Naive thymus-derived CD8-positive, alpha-beta T cell (primary cell): ENCODE results near the gene SPATC1L. TPM values are rescaled to one million over a fixed set of nuclear protein-coding genes. Genes with fewer than 3 reads are reported as not detected.

ENCODE experiments used
- ATAC-seq, 2 donors: fragments of 150-1000 bp; cut with Tn5 transposase in 1 of 2; sonication (Bioruptor Pico), chemical (Tn5 transposase) in 1 of 2; 1 replicate in 1 of 2; 2 replicates in 1 of 2; pipeline ENCODE4 v1.10.0; 2021; ENCODE audit warnings: mild to moderate bottlenecking in 2 of 2, moderate library complexity in 2 of 2
- POLR2A ChIA-PET: fragments of 350-600 bp; sonication (Branson Sonifier 250); formaldehyde crosslinking; loops from one replicate; lab custom pipeline; 2021; ENCODE audit warnings: antibody characterized with exemption; lab: Charles Lee
- DNase-seq, 10 donors: peaks; one replicate each; pipeline versions ENCODE4 v3.0.0 to v3.0.0-alpha.2; 2020 to 2022
- H3K27ac Mint-ChIP-seq, 10 donors: one replicate each; pipeline ENCODE4 v1.8.0; 2020 to 2022; ENCODE audit warnings: mild to moderate bottlenecking in 10 of 10, mixed read lengths in 10 of 10, moderate library complexity in 4 of 10, inconsistent platforms in 1 of 10
- H3K27me3 Mint-ChIP-seq, 5 donors: one replicate each; pipeline ENCODE4 v1.8.0; 2021 to 2022; ENCODE audit warnings: mixed read lengths in 5 of 5
- H3K36me3 Mint-ChIP-seq, 3 donors: one replicate each; pipeline ENCODE4 v1.8.0; 2020 to 2022; ENCODE audit warnings: mixed read lengths in 3 of 3, mild to moderate bottlenecking in 2 of 3, inconsistent platforms in 1 of 3
- H3K4me1 Mint-ChIP-seq, 4 donors: one replicate each; pipeline ENCODE4 v1.8.0; 2021 to 2022; ENCODE audit warnings: mixed read lengths in 4 of 4
- H3K4me3 Mint-ChIP-seq, 10 donors: one replicate each; pipeline ENCODE4 v1.8.0; 2020 to 2022; ENCODE audit warnings: mild to moderate bottlenecking in 10 of 10, mixed read lengths in 10 of 10, moderate library complexity in 6 of 10, inconsistent platforms in 1 of 10
- H3K9me3 Mint-ChIP-seq, 9 donors: one replicate each; pipeline ENCODE4 v1.8.0; 2020 to 2022; ENCODE audit warnings: mixed read lengths in 9 of 9, mild to moderate bottlenecking in 3 of 9, inconsistent platforms in 1 of 9, moderate library complexity in 1 of 9
- polyA plus RNA-seq, 3 donors: library from polyadenylated mRNA; unstranded; fragments of 300-500 nt; fragmentation: Illumina TruSeq; gene quantifications; one replicate each; pipeline ENCODE4 v1.2.3, GENCODE V29; 2021
- total RNA-seq, 8 experiments: library from RNA in 2 of 8; stranded (reverse) in 2 of 8; gene quantifications; one replicate each; pipeline ENCODE4 v1.2.3 and lab custom pipeline; 2021 to 2026

The SPATC1L gene
- total and polyA plus RNA-seq, 5 experiments from 2014 or later: 11.2 to 20.5 (median 13.0) TPM

DNA sequence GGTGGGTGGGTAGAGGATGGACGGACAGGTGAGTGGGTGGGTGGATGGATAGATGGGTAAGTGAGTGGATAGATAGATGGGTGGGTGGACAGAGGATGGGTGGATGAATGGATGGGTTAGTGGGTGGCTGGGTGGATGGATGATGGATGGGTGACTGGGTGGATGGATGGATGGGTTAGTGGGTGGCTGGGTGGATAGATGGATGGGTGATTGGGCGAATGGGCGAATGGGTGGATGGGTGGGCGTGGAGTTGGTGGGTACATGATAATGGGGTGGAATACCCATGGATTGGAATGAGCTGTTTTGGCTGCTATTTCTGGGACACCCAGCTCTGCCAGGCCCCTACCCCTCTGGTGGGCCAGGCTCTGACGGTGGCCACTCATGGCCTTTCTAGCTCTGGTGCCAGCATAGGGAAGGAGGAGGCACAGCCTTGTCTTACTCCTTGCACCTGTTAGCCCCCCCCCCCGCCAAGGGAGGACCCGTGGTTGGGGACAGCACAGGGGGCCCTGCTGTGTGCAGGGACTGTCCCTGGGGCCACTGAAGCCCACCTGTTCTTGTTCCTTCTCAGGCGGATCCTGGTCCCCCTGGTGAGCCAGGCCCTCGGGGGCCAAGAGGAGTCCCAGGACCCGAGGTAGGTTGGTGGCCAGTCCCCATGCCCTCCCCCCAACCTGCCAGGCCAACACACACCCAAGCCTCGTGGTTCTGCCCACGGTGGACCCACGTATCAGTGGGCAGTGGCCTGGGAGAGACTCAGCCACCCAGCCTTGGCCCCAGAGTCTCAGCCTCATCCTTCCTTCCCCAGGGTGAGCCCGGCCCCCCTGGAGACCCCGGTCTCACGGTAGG, 60.0 kb downstream of the SPATC1L start:
- peak overlapping the region in 1 of 10 donors; percentile 5 for H3K27ac Mint-ChIP-seq
- H3K4me3 Mint-ChIP-seq: no peak overlapping the region
- no peaks in the 10 kb centered on the region for H3K9me3 Mint-ChIP-seq
- no peaks in the 10 kb centered on the region for H3K27me3 Mint-ChIP-seq
- peaks cover 0 to 2% (median under 1%) of the 10 kb centered on the region in 4 donors for H3K4me1 Mint-ChIP-seq
- POLR2A ChIA-PET: no interaction called here
- DNase-seq: peak in 1 of 10 donors; percentile 7
- H3K36me3 Mint-ChIP-seq: peaks cover 0 to 8% (median 2%) of the 10 kb centered on the region in 3 donors
- no peak for ATAC-seq

DNA sequence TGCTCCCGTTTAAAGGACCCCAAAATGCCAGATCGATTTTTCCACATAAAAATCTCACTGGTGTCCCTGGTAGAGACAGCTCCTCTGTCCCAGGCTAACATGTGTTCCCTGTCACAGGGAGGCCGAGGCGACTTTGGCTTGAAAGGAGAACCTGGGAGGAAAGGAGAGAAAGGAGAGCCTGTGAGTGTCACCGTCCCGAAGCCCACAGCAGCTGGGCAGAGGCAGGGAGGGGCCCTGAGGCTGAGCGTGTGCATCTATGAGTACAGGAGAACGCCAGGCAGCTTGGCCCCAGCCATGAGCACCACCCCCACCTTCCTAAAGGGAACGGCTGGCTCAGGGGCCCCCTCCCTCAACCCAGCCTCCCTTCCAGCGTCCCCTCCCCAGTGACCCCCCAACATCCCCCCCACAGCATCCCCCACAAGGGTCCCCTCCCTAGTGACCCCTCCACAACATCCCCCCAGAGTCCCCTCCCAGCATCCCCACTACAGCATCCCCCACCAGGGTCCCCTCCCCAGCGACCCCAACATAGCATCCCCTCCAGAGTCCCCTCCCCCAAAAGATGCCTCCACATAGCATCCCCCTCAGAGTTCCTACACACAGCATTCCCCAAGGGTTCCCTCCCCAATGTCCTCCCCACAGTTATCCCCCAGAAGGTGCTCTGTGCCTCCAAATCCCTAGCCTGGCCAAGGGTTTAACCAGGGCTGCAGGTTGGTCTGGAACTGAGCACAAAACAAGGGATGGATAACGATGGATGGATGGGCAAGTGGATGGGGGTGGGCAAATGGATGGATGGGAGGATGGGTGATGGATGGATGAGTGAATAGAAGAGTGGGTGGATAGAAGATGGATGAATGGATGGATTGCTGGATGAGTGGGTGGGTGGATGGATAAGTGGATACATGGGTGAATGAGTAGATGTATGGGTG, 61.2 kb downstream of the SPATC1L start:
- Mint-ChIP-seq H3K9me3 (no peaks in the 10 kb centered on the region), H3K4me3 (no peak overlapping the region), H3K36me3 (peaks cover 0 to 8% (median 2%) of the 10 kb centered on the region in 3 donors), H3K4me1 (peaks cover 0 to 2% (median under 1%) of the 10 kb centered on the region in 4 donors), H3K27ac (peak overlapping the region in 1 of 10 donors; percentile 5), H3K27me3 (no peaks in the 10 kb centered on the region)
- DNase-seq (peak in 1 of 10 donors; percentile 2), ATAC-seq (no peak)
- POLR2A ChIA-PET: no interaction called here

DNA sequence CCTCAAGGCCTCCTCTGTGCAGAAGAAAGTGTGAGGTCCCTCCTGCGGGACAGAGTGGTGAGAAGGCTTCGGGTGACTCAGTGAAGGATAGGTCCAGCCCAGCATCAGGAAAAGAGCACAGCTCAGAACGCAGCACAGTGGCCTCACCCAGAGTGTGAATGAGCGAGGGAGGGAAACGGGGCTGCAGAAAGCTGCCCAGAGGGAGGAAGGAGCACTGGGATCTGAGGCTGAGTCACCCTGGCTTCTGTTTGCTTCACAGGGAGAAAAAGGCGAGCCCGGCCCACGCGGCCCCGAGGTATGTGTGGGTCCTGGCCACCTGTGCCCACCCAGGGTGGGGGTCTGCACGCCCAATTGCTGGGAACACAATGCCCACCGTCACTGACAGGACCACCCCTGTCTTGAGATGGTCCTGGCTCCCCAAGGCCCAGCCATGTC, 62.0 kb downstream of the SPATC1L start:
- H3K4me3 Mint-ChIP-seq: no peak overlapping the region
- peak overlapping the region in 1 of 10 donors; percentile 76 for H3K27ac Mint-ChIP-seq
- peaks cover 0 to 2% (median 0%) of the 10 kb centered on the region in 4 donors for H3K4me1 Mint-ChIP-seq
- no peaks in the 10 kb centered on the region for H3K27me3 Mint-ChIP-seq
- DNase-seq (peak in 2 of 10 donors; percentile 0 to 42), ATAC-seq (no peak)
- POLR2A ChIA-PET: no interaction called here
- no peaks in the 10 kb centered on the region for H3K9me3 Mint-ChIP-seq
- H3K36me3 Mint-ChIP-seq: peaks cover 0 to 8% (median 2%) of the 10 kb centered on the region in 3 donors

DNA sequence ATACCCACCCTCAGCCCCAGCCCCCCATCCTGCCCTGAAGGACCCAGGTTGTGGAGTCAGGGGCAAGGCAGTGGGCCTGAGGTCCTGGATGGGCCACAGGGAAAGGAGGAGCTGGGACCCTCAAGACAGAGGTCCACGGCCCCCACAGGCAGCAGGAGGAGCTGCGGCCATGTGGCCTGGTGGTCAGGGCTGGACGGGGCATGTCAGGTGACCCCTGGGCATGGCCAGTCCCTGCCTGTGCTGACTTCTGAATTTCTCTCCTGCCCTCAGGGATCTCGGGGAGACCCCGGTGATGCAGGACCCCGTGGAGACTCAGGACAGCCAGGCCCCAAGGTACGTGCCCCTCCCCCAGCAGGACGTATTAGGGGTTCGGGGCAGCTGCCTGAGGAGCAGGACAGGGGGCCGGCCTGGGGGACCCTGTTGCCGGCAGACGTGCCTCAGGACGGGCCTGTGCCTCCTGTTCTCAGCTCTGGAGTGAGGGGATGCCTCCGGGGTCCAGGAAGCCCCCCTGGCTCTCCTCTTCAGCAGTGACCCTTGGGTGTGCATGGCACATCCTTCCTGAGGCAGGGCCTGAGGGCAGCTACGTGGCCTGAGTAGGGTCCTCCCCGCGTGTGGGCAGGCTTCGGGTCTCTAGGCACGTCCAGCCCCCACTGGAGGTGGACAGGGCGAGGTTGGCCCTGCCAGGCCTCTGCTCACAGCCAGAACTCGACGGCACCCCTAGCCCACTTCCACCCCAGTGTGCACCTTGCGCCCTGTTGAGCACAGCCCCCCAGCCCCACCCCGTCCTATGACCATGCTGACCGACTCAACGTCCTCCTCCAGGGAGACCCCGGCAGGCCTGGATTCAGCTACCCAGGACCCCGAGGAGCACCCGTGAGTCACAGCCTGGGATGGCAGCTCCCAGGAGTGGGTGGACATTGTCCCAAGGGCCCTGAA, 62.7 kb downstream of the SPATC1L start:
- peak overlapping the region in 1 of 10 donors; percentile 76 for H3K27ac Mint-ChIP-seq
- ATAC-seq (no peak), DNase-seq (peak in 3 of 10 donors; percentile 4 to 59 (median 15))
- H3K27me3 Mint-ChIP-seq: no peaks in the 10 kb centered on the region
- no peak overlapping the region for H3K4me3 Mint-ChIP-seq
- POLR2A ChIA-PET: no interaction called here
- no peaks in the 10 kb centered on the region for H3K9me3 Mint-ChIP-seq
- H3K36me3 Mint-ChIP-seq: peaks cover 0 to 11% (median 2%) of the 10 kb centered on the region in 3 donors
- H3K4me1 Mint-ChIP-seq: peaks cover 0 to 2% (median 0%) of the 10 kb centered on the region in 4 donors

DNA sequence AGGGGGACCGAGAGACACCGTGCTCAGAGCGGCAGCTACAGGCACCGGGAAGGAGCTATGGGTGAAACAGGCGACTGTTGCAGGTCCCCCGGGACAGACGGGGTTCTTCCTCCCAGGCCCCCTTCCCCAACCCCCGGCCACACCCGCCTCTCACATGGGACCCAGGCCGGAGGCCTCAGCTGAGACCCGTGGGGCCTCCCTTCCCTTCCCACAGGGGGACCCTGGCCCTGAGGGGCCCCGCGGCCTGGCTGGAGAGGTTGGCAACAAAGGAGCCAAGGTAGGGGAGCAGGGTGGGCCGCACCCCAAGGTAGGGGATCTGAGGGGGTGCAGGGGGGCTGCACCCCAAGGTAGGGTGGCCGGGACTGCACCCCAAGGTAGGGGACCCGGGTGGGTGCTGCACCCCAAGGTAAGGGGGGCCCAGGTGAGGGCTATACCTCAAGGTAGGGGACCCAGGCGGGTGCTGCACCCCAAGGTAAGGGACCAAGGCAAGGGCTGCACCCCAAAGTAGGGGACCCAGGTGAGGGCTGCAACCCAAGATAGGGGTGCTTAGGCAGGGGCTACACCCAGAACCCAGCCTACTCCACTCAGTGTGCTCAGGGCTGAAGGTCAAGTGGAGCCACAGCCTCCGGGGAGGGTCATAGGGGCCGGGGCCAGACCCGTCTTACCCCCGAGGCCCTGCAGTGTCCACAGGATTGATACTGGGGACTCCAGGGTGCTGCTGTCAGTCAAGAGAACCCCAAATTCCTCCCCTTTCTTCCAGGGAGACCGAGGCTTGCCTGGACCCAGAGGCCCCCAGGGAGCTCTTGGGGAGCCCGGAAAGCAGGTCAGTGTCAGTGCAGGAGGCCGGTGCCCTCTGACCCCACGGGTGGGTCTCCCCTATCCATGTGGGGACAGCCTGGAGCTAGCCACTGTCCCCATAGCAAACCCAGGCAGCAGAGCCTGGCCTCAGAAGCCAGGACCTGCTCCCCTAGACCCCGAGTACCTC, 63.7 kb downstream of the SPATC1L start:
- peak in 3 of 10 donors; percentile 3 to 58 (median 14) for DNase-seq
- POLR2A ChIA-PET: no interaction called here
- Mint-ChIP-seq H3K4me1 (peaks cover 0 to 2% (median 0%) of the 10 kb centered on the region in 4 donors), H3K36me3 (peaks cover 0 to 12% (median 2%) of the 10 kb centered on the region in 3 donors), H3K4me3 (no peak overlapping the region), H3K27me3 (no peaks in the 10 kb centered on the region), H3K9me3 (no peaks in the 10 kb centered on the region), H3K27ac (no peak overlapping the region)
- no peak for ATAC-seq

DNA sequence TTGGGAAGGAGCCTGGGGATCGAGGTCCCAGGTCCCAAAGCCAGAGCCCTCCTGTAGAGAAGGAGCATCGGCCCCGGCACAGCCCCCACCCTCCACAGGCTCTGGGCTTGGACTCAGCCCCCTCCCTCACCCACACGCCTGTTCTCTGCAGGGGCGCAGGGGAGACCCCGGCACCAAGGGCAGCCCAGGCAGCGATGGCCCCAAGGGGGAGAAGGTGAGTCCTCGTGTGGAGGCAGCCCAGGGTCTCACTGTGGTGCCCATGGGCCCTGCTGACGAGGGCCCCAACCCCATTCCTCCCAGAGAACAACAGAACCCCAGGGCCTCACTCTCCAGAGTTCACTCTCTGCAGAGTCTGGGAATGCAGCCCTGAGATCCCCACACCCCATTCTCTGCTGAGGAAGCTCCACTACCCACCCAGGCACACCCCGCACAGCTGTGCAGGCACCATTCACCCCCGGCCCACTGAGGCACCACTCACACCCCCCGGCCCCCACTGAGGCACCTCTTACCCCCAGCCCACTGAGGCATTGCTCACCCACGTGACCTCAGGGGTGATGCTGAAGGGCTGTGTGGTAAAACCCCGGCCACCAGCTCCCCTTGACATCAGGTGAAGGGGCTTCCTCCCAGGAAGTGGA, 64.5 kb downstream of the SPATC1L start:
- Mint-ChIP-seq H3K4me3 (no peak overlapping the region), H3K36me3 (peaks cover 0 to 15% (median 3%) of the 10 kb centered on the region in 3 donors), H3K4me1 (peaks cover 0 to 2% (median 0%) of the 10 kb centered on the region in 4 donors), H3K27me3 (no peaks in the 10 kb centered on the region), H3K27ac (no peak overlapping the region), H3K9me3 (peaks cover 0 to 3% (median 0%) of the 10 kb centered on the region in 9 donors)
- ATAC-seq (no peak), DNase-seq (peak in 3 of 10 donors; percentile 3 to 56 (median 3))
- POLR2A ChIA-PET: no interaction called here

DNA sequence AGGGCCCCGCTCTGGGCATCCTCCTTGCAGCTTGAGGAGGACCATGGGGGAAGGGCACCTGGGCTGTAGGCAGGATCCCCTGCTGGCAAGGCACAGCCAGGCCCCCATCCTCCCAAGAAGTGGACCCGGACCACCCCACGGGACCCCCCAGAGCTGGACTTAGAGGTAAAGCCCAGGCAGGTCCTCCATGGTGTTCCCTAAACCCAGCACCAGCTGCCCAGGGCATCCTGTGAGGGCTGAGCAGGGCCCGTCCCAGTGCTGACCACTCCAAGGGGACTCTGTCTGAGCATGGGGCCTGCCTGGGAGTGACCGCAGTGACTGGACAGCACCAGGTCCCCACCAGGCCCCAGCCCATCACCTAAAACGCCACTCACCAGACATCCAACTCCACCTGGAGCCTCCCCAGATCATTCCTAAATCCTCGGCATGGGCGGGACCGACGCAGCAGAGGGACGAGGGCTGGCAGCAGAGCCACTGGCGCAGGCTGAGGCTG, 65.1 kb downstream of the SPATC1L start:
- H3K27me3 Mint-ChIP-seq: no peaks in the 10 kb centered on the region

DNA sequence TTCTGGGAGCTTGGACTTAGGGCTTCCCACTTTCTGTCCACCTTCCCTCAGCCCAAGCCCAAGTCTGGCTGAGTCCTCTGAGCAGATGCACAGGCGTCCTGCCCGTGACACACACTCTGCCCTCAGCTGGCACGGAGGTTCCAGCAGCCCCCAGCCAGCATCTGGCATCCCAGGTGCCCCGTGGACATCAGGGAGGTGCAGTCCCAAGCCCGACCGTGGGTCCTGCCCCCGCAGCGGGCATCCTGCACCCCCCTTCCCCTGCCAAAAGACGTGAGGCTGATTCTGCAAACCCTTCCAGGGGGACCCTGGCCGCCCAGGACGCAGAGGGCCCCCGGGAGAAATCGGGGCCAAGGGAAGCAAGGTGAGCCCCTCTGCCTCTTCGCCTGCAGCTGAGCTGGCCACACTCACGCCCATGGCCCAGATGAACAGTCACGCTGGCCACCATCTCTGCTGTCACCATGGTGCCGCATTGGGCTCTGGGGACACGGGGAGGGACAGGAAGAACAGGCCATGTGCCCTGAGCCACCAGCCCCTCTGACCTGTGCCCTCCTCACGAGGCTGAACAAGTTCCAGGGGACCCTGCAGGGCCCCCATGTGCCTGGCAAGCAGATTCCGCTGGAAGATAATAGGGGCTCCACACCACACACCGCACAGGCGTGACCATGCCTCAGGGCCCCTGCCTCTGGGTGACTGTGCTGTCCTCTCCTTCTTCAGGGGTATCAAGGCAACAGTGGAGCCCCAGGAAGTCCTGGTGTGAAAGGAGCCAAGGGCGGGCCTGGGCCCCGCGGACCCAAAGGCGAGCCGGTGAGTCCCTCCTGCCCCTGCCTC, 65.7 kb downstream of the SPATC1L start:
- POLR2A ChIA-PET: no interaction called here
- Mint-ChIP-seq H3K4me3 (no peak overlapping the region), H3K4me1 (peaks cover 0 to 2% (median 0%) of the 10 kb centered on the region in 4 donors), H3K36me3 (peaks cover 0 to 23% (median 14%) of the 10 kb centered on the region in 3 donors), H3K27ac (no peak overlapping the region), H3K27me3 (no peaks in the 10 kb centered on the region), H3K9me3 (peaks cover 0 to 3% (median 0%) of the 10 kb centered on the region in 9 donors)
- DNase-seq: peak in 2 of 10 donors; percentile 2 to 53
- no peak for ATAC-seq

More for the DNA sequence above, 65.1 kb downstream of the SPATC1L start:
- no peak for ATAC-seq
- Mint-ChIP-seq H3K4me1 (peaks cover 0 to 2% (median 0%) of the 10 kb centered on the region in 4 donors), H3K27ac (peak overlapping the region in 1 of 10 donors; percentile 27), H3K36me3 (peaks cover 0 to 19% (median 9%) of the 10 kb centered on the region in 3 donors), H3K4me3 (no peak overlapping the region), H3K9me3 (peaks cover 0 to 3% (median 0%) of the 10 kb centered on the region in 9 donors)
- POLR2A ChIA-PET: no interaction called here
- DNase-seq: peak in 2 of 10 donors; percentile 2 to 59

DNA sequence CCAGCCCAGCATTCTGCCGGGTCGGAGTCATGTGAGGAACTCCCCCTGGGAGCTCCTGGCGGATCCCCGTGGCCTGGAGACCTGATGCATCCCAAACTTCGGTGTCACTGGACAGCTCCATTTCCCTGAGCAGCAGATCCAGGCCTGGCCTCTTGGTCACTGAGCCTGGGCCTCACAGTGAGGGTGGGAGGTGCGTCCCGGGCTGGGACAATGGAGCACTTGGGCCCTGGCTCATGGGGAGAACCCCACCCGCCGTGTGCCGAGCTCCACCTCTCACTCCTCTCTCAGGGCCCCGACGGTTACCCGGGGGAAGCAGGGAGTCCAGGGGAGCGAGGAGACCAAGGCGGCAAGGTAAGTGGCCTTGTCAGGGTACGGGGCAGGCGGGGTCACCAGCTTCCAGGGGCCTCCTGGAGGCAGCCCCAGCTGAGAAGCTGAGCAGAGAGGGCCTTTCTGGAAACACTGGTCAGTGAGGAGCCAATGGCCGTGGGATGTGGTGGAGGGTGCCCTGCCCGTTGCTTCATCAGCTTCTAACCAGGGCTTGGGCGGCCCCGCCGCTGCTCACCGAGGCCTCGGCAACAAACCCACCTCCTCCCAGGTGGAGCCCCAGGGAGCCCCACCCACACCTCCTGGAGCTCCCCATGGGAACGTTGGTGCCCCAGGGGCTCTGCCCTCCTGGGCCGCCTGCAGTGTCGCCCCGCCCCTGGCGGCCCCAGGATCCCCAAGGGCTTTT, 66.5 kb downstream of the SPATC1L start:
- ATAC-seq (no peak), DNase-seq (peak in 1 of 10 donors; percentile 2)
- Mint-ChIP-seq H3K9me3 (peaks cover 0 to 3% (median 0%) of the 10 kb centered on the region in 9 donors), H3K36me3 (peaks cover 0 to 28% (median 15%) of the 10 kb centered on the region in 3 donors), H3K27me3 (no peaks in the 10 kb centered on the region), H3K4me1 (peaks cover 0 to 2% (median 0%) of the 10 kb centered on the region in 4 donors), H3K27ac (no peak overlapping the region), H3K4me3 (no peak overlapping the region)
- POLR2A ChIA-PET: no interaction called here
